Stimulated activated CD4-positive, alpha-beta T cell treated with anti-CD3 and anti-CD28 coated beads, Interleukin-1b, Interleukin-23, amount 100 ng/mL, for 24 hours (primary cell): ENCODE data around the gene DENND4B.

Experiments
- DNase-seq, 4 experiments: peaks; one replicate each; pipeline ENCODE4 v3.0.0-alpha.2; 2020; ENCODE audit warnings: low read depth in 4 of 4, low spot score in 1 of 4

The DENND4B gene

DNA sequence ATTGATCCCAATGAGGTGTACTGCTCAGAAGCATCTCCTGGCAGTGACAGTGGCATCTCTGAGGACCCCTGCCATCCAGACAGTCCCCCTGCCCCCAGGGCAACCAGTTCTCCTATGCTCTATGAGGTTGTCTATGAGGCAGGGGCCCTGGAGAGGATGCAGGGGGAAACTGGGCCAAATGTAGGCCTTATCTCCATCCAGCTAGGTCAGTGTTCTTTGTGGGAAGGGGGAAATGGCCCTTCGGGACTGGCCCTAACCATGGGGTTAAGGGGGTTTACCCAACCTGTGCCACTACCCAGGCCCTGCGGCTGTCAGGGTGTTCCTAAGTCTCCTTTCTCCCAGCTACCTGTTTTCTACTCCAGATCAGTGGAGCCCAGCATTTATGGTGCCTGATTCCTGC is 22.5 kb upstream of the DENND4B start:
- DNase-seq, result no peak

DNA sequence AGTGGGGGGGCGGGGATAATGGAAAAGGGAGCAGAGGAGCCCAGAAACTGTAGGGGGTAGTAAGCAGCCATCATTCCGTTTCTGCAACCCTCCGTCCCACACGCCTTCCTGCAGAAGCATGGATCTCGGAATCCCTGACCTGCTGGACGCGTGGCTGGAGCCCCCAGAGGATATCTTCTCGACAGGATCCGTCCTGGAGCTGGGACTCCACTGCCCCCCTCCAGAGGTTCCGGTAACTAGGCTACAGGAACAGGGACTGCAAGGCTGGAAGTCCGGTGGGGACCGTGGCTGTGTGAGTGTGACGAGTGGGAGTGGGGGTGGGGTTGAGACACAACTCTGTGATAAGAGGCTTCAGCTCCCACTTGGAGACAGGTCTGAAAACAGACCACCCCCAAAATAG is 21.9 kb upstream of the DENND4B start:
- DNase-seq, result no peak

DNA sequence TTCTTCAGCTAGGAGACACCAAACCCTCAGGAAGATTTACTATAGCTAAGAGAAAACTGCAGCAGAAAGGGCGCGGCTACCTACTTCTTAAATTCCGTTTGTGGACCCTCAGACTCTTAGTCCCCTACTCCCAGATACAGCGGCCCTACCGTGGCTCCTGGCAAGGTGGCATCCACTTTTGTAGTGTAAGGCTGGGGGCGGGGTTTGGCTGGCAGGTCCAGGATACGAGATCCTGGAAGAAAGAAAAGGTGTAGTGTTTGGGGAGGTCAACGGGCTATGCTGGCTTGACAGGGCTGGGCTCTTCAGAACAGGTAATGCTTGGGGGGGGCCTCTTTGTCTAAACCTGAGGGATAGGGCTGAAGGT is 21.5 kb upstream of the DENND4B start:
- no peak for DNase-seq

DNA sequence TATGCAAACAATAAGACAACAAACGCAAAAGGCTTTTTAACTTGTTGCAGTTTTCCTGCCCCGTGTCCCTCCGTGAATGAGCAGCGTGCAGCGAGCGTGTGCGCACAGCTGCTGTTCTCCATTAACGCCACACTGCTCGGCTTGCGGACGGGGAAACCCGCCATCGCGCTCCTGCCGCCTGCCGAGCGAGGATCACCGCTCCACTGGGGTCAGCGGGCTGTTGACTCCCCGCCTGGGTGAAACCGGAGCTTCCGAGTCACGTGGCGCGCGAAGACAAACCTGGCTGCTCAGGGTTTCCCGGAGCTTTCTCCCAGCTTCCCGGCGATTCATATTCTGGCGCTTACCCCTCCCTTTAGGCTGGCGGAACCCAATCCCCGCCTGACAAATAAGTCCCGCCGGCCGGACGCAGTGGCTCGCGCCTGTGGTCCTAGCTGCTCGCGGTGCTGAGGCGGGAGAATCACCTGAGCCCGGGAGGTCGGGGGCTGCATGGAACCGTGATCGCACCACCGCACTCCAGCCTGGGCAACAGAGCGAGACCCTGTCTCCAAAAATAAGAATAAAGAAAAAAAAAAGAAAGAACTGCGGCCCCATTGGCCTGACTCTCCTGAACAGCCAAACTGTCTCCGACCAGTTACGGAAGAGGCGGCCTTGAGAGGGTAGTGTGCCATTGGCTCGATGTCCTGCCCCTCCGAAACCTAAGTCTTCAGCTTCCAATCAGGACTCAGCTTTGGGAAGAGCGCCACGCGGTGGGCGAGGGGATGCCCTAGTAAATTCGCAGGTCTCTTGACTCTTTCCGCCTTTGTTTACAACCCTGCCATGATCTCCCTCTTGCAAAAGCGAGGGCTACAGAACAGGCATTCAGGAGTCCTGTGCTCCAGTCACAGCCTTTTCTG is 20.8 kb upstream of the DENND4B start, which contains the start of gene CREB3L4:
Gene CREB3L4, plus strand, starts transcription at position 796 of the 893 bp plus-strand sequence. CDS start 624 bp downstream, outside the sequence.
- peak in 2 of 4 experiments; percentile 62 to 77 for DNase-seq

DNA sequence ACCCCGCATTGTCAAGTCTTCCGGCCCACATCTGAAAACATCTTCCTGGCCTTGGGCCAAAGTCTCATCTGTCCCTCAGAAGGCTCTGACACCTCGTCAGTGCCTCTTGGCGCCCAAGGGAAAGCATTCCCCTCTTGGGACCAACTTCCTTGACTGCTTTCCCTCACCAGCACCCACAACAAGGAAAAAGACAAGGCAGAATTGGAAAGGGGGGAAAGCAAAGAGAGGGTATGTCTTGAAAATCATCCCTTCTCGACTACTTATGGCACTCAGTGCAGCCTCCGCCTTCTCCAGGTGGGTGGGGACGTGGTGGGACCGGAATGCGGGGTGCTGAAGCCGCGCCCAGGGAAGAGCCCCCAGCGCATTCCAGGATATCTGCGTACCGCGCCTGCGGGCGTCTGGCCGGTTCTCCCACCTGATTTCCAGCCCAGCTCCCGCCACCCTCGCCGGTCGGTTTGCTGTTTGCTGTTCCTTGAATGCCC is 17.4 kb upstream of the DENND4B start:
- no peak for DNase-seq

DNA sequence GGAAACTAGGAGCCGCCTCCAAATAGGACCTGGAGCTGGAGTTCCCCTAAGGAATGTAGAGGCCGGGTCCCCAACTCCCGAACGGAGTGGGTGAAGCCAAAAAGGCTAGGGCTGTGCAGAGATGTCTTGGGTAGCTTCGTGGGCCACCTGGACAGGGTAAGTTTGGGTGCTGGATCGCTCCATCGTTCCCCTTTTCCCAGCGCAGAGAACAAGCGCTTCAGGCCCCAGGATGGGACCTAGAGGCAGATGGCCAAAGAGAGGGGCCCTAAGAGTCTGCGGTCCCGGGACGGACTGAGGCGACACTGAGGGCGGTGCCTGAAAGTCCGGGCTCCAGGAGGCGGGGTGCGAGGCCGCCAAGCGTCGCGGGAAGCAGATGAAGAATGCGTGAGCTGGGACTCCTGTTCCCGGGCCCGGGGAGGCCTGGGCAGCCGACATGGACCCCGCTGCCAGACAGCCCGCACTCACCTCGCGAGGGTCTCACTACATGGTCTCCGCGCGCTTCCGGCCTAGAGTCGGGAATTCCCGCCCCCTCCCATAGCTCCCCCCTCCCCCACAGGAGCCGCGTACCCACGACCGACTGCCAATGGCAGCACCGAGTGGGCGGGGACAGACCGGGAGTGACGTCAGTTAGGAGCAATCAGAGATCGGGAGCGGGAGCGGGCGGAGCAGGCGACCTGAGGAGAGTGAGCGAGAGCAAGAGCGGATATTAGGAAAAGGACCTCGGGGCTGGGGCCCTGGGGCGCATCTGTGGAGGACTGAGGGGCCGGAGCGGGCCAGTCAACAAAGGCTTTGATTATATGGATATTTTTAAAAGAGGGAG is 16.7 kb upstream of the DENND4B start, which contains the start of gene SLC39A1:
Gene SLC39A1, minus strand, starts transcription at position 508 of the 820 bp plus-strand sequence. CDS start 822 bp downstream, outside the sequence.
- DNase-seq, result peak; percentile 90 to 97 (median 94)

DNA sequence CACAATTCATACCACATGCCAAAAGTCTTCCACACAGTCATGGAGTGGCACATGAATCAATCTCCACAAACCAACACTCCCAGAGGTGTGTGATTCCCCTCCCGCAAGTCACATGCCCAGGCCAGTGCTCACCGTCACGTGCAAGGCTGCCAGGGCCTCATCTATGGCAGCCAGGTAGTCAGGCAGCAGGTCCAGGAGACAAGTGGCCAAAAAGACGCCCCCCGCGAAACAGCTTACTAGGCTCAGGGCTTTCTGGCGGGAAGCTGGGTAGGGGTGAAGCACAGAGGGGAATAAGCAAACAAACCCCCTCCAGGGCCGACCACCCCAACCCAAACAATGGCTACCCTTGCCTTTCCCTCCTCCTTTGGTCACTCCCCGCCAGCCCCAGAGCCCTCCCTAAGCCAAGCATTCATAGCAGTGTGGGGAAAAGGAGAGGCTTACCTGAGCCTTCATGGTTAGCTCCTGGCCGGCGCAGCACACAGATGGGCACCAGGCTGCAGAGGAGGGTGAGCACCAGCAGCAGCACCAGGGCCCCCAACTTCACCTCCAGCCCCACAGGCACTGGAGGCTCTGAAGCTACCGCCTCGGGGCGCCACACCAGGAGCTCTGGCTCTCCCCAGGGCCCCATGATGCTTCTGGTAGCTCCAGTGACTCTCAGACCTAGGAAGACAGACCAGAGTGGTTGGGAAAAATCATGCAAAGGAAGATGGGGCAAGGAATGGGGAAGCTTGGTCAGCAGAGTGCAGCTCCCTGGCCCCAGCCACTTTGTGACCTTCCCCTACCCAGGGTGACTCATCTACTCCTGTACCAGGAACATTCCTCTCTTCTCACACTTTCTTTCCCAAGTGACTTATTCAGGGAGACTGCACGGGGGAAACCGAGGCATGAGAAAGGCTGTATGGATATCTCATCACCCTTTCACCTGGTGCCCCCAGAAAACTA is 15.8 kb upstream of the DENND4B start:
- no peak for DNase-seq

DNA sequence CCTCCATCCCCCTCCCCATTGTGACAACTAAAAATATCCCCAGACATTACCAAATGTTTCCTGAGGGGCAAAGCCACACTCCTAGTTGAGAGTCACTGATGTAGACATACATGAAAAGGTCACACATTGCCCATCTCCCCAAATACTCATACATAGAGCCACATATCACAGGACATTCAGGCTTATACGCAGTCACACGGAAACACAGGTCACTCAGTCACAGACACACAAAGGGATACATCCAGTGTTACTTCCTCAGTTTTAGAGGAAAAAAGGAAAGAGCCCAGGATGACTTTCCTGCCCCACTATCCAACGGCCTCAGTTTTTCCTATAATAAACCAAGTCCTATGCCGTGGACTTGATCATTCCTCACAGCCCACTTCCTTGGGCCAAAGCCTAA is 14.9 kb upstream of the DENND4B start:
- no peak for DNase-seq

DNA sequence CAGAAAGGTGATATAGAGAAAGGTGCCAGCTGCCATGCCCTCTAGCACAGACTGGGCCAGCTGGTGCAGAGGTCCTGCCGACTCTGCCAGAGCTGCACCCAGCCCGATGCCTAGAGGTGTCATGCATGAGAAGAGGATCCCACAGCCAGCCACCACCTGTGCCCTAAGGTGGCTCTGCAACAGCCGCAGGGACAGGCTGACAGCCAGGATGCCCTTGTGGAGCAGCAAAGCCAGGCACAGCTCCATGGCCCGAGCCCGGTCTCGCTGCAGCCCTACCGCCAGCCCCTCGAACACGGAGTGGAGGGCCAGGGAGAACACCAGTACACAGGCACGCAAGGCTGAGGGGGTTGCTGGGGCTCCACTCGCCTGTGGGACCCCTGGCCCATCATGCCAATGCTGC is 13.7 kb upstream of the DENND4B start:
- DNase-seq, result no peak

DNA sequence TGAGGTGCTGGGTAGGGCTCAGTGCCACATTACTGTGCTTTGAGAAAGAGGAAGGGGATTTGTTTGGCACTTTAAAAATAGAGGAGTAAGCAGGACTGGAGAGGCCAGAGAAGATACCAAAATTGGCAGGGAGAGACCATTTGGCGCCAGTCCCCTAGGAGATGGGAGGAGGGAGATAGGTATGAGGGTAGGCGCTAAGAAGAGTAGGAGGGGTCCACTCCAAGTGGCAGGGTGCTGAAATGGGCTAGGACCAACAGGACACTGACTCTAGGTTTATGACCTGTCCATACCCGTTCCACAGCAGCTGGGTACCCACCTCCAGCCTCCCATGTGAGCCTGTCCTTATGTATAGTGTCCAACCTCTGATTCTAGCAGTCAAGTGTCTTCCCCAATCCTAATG is 12.9 kb upstream of the DENND4B start:
- DNase-seq, result no peak

DNA sequence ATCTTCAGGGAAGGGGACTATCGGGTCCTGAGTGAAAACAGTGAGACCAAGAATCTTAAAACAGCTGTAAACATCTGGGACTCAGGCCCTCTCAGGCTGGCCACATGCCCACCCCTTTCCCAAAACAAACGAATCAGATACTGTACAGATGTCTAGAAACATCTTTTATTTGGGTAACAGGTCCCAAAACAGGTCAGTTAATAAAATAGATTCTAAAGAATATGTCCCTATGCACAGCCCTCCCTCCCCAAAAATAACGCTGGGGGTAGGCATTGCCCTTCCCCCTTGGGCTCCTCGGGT is 12.4 kb upstream of the DENND4B start:
- no peak for DNase-seq

DNA sequence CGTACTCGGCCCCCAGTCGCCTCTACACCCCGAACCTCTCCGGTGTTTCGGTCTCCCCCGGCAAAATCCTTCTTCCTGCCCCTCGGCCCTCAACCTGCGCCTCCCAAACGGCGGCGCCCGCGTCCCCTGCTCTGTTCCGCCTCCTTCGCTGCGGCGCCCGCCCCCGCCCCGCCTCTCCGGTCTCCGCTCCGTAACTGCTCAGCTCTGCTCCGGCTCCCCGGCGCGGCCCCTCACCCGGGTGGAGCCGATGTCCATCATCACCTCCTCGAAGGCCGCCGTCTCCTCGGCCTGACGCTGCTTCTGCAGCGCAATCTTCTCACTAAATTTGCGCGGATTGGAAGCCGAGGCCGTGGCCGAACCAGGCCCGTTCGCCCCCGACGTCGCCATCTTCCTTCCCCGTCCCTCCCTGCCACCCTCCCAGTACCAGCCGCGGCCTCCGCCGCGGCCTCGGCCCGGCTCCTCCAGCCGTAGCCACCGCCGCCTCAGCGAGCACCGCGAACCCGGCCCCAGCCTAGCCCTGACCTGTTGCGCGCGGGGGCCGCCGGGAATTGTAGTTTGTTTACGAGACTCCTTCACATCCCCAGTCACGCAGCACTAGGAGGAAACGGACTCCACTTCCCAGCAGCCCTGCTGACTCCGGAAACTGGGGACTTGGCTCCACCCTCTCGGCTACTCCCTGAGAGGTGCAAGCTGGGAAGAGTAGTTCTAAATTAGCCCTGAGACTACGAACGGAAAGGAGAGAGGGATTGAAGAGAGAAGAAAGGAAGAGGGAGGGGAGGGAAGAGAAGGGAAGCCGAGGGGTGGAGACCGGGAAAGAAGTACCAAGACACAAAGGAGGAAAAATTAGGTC is 11.8 kb upstream of the DENND4B start, which contains the start of gene CRTC2:
Gene CRTC2, minus strand, starts transcription at position 502 of the 850 bp plus-strand sequence. Its CDS starts 115 bp downstream, at position 387.
- peak; percentile 89 to 97 (median 94) for DNase-seq

DNA sequence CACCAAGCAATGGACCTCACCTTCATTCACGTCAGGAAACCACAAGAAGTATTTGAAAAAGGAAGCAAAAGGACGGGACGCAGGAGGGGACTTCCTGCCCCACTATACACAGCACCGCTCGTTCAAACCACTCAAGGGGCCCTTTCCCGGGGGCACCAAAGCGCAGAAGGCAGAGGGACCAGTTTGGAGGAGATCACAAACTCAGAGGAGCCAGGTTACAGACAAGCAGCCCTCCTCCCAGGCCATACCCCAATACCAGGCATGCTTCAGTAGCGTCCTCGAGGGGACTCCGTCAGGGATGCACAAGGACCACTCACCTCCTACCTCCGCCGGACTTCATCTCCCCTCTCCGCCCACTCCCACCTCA is 11.2 kb upstream of the DENND4B start:
- DNase-seq, result no peak

DNA sequence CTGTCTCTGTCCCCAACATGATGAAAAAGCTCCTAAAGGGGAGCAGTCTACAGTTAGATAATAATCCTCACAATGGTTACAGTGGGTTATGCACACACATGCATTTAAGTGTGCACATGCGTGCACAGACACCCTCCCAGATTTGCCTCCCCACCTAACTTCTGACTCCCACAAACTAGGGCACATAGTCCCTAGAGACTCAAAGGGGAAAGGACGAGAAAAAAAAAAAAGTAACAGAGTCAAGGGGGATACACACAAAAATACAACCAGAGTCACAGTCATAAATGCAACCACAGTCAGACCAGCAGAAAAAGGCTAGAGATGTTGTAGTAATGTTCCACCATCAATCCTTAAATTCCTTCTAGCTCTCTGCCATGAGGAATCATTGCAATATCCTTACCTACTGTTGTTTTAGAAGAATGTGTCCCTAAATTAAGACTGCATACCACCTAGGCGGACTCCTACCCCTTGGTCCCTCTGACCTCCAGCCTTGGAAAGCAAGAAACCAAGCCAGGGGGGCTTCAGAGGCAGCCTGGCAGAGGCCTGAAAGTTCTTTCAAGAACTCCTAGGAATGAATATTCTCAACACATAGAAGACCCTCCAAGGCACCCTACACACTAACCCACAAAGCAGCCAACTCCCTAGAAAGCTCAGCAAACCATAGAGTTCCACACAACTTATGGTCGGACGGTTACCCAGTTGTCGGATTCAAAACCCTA is 10.6 kb upstream of the DENND4B start:
- DNase-seq, result no peak

DNA sequence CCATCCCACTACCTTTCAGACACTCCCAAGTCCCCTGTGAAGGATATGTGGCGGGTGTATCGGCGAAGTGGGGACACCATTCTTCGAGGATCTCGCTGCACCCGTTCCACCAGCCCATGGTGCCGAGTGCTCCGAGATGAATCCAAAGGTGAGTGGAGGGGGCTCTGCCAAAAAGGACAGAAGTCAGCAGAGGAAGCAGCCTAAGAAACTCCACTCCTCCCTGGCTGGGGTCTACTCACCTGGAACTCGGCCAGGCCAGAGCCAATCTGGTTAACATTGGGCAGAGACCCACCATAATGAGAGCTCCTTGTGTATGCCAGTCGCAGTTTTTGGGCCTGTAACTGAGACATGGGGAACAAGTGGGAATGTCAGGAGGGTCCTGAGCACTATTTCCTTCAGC is 8.3 kb upstream of the DENND4B start:
- DNase-seq, result no peak

DNA sequence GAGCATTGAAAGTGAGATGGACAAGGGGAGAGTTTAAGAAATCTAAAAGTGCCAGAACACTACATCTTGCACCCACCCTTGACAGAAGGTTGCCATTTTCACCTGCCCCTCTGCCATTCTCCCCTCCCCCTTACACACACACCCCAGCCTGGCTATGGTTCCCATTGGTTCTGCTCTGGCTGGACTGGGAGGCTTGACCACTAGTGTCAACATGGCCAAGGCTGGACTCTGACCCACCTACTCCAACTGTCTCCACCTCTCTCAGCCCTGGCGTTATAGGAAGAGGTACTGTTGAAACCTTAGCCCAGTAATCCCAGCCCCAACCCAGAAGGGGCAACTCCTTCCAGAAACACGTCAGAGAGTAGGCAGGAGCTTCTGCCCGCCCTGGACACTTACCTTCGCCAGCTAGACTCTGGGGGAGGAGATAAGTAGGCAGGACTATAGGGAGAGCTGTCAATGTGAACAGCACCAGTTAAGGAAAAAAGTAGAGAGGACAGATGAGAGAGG is 7.4 kb upstream of the DENND4B start:
- no peak for DNase-seq

DNA sequence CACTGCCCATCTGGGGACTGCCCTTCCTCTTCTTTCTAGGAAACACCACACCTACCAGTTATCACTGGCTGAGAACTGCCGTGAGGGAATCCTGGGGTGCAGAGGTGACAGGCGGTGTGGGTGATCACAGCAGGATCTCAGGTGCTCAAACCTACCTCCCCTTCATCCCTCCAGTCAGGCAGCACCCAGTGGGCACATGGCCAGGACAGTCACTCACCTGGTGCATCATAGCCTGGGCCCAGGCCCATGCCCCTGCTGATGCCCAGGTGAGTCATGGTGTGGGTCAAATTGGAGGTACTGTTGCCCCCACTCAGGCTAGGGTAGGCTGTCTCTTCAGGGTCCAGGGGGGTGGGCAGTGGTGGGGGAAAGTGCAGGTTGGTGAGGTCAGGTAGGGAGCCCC is 5.3 kb upstream of the DENND4B start:
- DNase-seq, result no peak

DNA sequence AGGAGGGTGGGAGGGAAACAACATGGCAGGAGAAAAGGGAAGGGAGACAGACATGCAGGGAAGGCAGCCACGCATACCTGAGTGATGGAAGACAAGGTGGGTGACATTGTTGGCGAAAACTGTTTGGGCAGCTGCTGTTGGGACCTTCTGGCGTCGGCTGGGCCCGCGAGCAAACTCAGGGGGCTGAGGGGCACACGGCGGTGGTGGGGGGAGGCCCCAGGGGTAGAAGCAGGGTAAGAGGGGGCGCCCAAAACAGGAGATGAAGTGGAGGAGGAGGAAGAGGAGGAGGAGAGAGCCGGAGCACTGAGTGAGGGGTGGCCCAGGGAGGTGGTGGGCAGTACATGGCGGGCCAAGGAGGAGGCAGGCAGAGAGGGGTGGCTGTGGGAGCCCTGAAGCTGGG is 4.7 kb upstream of the DENND4B start:
- DNase-seq, result no peak
